Ascending aorta (tissue), 2 donors: Measurements from ENCODE around the gene RUSC1. TPM values are rescaled to one million over a fixed set of nuclear protein-coding genes. Genes with fewer than 3 reads are reported as not detected.
"Not testable (repeated sequence)": the region's sequence is repeated elsewhere in the genome, so short reads cannot be mapped to it uniquely, and the experiment has no call there.

Experiments
- DNase-seq, 2 donors: peaks; one replicate each; pipeline ENCODE4 v3.0.0-alpha.2; 2019; ENCODE audit warnings: low spot score in 2 of 2
- H3K27ac ChIP-seq, 2 donors: fragments of 200-600 bp; sonication (generic); one replicate each; pipeline ENCODE4 v1.5.1; 2016 to 2017; ENCODE audit warnings: mild to moderate bottlenecking in 1 of 2
- H3K27me3 ChIP-seq: fragments of 200-600 bp; sonication (generic); one replicate; pipeline ENCODE4 v1.5.1; 2017
- H3K36me3 ChIP-seq, 2 donors: fragments of 200-600 bp; sonication (generic); one replicate each; pipeline ENCODE4 v1.5.1; 2016
- H3K4me1 ChIP-seq, 2 donors: fragments of 200-600 bp; sonication (generic); one replicate each; pipeline ENCODE4 v1.5.1; 2016 to 2017; ENCODE audit warnings: mild to moderate bottlenecking in 1 of 2
- H3K4me3 ChIP-seq, 2 donors: fragments of 200-600 bp; sonication (generic); one replicate each; pipeline ENCODE4 v1.5.1; 2016 to 2017; ENCODE audit warnings: mild to moderate bottlenecking in 1 of 2
- H3K9me3 ChIP-seq, 2 donors: fragments of 200-600 bp; sonication (generic); one replicate each; pipeline ENCODE4 v1.5.1; 2016
- CTCF ChIP-seq, 3 experiments: fragments of 200-600 bp in 2 of 3; fragments of 450-650 bp in 1 of 3; sonication (generic) in 2 of 3; IDR thresholded peaks; one replicate each; pipeline ENCODE4 v1.5.1; 2016 to 2019; ENCODE audit warnings: antibody characterized with exemption in 3 of 3, mild to moderate bottlenecking in 1 of 3, moderate library complexity in 1 of 3
- intact Hi-C: fragments of 100-400 bp; cut with DNase I; formaldehyde crosslinking; loops from one replicate; pipeline ENCODE4 v1.15.1; 2023
- total RNA-seq: library from RNA; depleted of rRNA; stranded (reverse); fragments of >200 nt; gene quantifications from one replicate; pipeline ENCODE4 v1.1.0, GENCODE V29; 2016

Gene RUSC1
- total RNA-seq, 1 donor from 2014 or later: 18.4 TPM

- no peaks in the 10 kb centered on the region for H3K27me3 ChIP-seq
- TF ChIP-seq CTCF (IDR thresholded peaks at IDR 0.05): no peak
- no peak overlapping the region for H3K27ac ChIP-seq
- H3K36me3 ChIP-seq: no peaks in the 10 kb centered on the region
- H3K9me3 ChIP-seq: no peaks in the 10 kb centered on the region
- H3K4me3 ChIP-seq: no peak overlapping the region
- no peak for DNase-seq
- intact Hi-C loops: no loop called here
- H3K4me1 ChIP-seq: no peaks in the 10 kb centered on the region
These were observed 35.6 kb upstream of the RUSC1 start for GRCh38 chr1:155285063-155285462.

- Histone ChIP-seq H3K9me3 (no peaks in the 10 kb centered on the region), H3K4me3 (no peak overlapping the region), H3K27me3 (no peaks in the 10 kb centered on the region), H3K27ac (no peak overlapping the region), H3K4me1 (no peaks in the 10 kb centered on the region), H3K36me3 (no peaks in the 10 kb centered on the region)
- DNase-seq: no peak
- no peak for TF ChIP-seq CTCF (IDR thresholded peaks at IDR 0.05)
- intact Hi-C loops: no loop called here
These were observed 35.1 kb upstream of the RUSC1 start for GRCh38 chr1:155285631-155286044.

GRCh38 chr1:155286544-155286943 is 34.1 kb upstream of the RUSC1 start:
- no peak for DNase-seq
- no peak overlapping the region for H3K27ac ChIP-seq
- no peaks in the 10 kb centered on the region for H3K9me3 ChIP-seq
- intact Hi-C loops: no loop called here
- H3K27me3 ChIP-seq: no peaks in the 10 kb centered on the region
- no peaks in the 10 kb centered on the region for H3K4me1 ChIP-seq
- no peak for TF ChIP-seq CTCF (IDR thresholded peaks at IDR 0.05)
- H3K36me3 ChIP-seq: no peaks in the 10 kb centered on the region
- no peak overlapping the region for H3K4me3 ChIP-seq

- intact Hi-C loops: no loop called here
- Histone ChIP-seq H3K36me3 (no peaks in the 10 kb centered on the region), H3K4me3 (no peak overlapping the region), H3K4me1 (no peaks in the 10 kb centered on the region), H3K9me3 (no peaks in the 10 kb centered on the region), H3K27ac (no peak overlapping the region), H3K27me3 (no peaks in the 10 kb centered on the region)
- TF ChIP-seq CTCF (IDR thresholded peaks at IDR 0.05): no peak
- DNase-seq: no peak
These were observed 32.6 kb upstream of the RUSC1 start for GRCh38 chr1:155287987-155288543.

GRCh38 chr1:155291006-155291405 is 29.7 kb upstream of the RUSC1 start:
- H3K4me3 ChIP-seq, H3K27me3 ChIP-seq, H3K27ac ChIP-seq, H3K9me3 ChIP-seq, DNase-seq, H3K4me1 ChIP-seq, intact Hi-C loops, H3K36me3 ChIP-seq: not testable (repeated sequence)

GRCh38 chr1:155293086-155293749 is 27.5 kb upstream of the RUSC1 start:
- TF ChIP-seq CTCF (IDR thresholded peaks at IDR 0.05): no peak
- Histone ChIP-seq H3K9me3 (no peaks in the 10 kb centered on the region), H3K4me1 (peaks cover 0 to 5% of the 10 kb centered on the region in 2 donors), H3K4me3 (no peak overlapping the region), H3K36me3 (no peaks in the 10 kb centered on the region), H3K27ac (no peak overlapping the region), H3K27me3 (no peaks in the 10 kb centered on the region)
- no peak for DNase-seq
- intact Hi-C loops: no loop called here
